ENCODE measurements around the gene AGR3.

DNA sequence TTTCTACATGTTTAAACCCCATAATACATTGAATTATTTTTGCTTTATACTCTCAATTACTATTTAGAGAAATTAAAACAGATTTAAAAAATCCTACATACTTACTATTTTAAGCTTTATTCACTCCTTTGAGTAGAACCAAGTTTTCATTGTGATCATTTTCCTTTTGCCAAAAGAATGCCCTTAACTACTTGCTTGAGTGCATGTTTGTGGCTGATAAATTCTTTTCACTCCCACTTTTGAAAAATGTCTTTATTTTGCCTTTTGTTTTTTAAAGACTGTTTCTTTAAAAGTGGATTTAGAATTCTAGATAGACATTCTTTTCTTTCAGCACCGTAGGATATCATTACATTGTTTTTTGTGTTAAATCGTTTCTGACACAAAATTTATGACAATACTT lies 22.3 kb upstream of the AGR3 start:
- TF ChIP-seq CTCF (IDR thresholded peaks at IDR 0.05; ENCODE audit: insufficient read depth, low read length, poor library complexity, severe bottlenecking) (no peak), EZH2phosphoT487 (conservative IDR thresholded peaks at IDR 0.05; ENCODE audit: low read length) (no peak)

All from SU-DHL-6 (cell line).